ENCODE measurements around the gene FCRL6. TPM values are rescaled to one million over a fixed set of nuclear protein-coding genes. Genes with fewer than 3 reads are reported as not detected.

The FCRL6 gene
- total and polyA plus RNA-seq, 2 donors from 2014 or later: 0.45 to 1.4 TPM

GRCh38 chr1:159839116-159839849 lies 37.1 kb downstream of the FCRL6 start:
- intact Hi-C loops (cut with DNase I): no loop called here
- Histone ChIP-seq H3K4me3 (ENCODE audit: low read length in 3 of 3) (no peak overlapping the region), H3K27ac (ENCODE audit: low read depth in 2 of 2, low read length in 2 of 2) (no peak overlapping the region), H3K27me3 (ENCODE audit: control insufficient read depth, insufficient read depth, low read length) (no peaks in the 10 kb centered on the region), H3K9ac (ENCODE audit: low read length in 3 of 3) (no peak overlapping the region), H3K36me3 (ENCODE audit: control insufficient read depth in 2 of 3, insufficient read depth in 3 of 3, low read length in 3 of 3) (no peaks in the 10 kb centered on the region), H3K4me1 (ENCODE audit: control insufficient read depth in 2 of 3, insufficient read depth in 2 of 3, low read depth in 1 of 3, low read length in 3 of 3) (peaks cover 0 to 2% (median 2%) of the 10 kb centered on the region in 3 donors), H3K9me3 (ENCODE audit: control insufficient read depth in 2 of 3, insufficient read depth in 1 of 3, low read length in 3 of 3) (no peaks in the 10 kb centered on the region)
- no peak for DNase-seq
- no peak for TF ChIP-seq CTCF (IDR thresholded peaks at IDR 0.05; ENCODE audit: borderline replicate concordance, extremely low read depth, insufficient read depth)
- FAIRE-seq: no peak

GRCh38 chr1:159841749-159842148 lies 39.6 kb downstream of the FCRL6 start:
- Histone ChIP-seq H3K9ac (ENCODE audit: low read length in 3 of 3) (no peak overlapping the region), H3K27ac (ENCODE audit: low read depth in 2 of 2, low read length in 2 of 2) (no peak overlapping the region), H3K27me3 (ENCODE audit: control insufficient read depth, insufficient read depth, low read length) (no peaks in the 10 kb centered on the region), H3K9me3 (ENCODE audit: control insufficient read depth in 2 of 3, insufficient read depth in 1 of 3, low read length in 3 of 3) (no peaks in the 10 kb centered on the region), H3K4me1 (ENCODE audit: control insufficient read depth in 2 of 3, insufficient read depth in 2 of 3, low read depth in 1 of 3, low read length in 3 of 3) (peaks cover 0 to 2% (median 2%) of the 10 kb centered on the region in 3 donors), H3K36me3 (ENCODE audit: control insufficient read depth in 2 of 3, insufficient read depth in 3 of 3, low read length in 3 of 3) (no peaks in the 10 kb centered on the region), H3K4me3 (ENCODE audit: low read length in 3 of 3) (no peak overlapping the region)
- no peak for FAIRE-seq
- TF ChIP-seq CTCF (IDR thresholded peaks at IDR 0.05; ENCODE audit: borderline replicate concordance, extremely low read depth, insufficient read depth): no peak
- intact Hi-C loops (cut with DNase I): no loop called here
- peak in 2 of 5 donors; percentile 40 to 72 for DNase-seq

GRCh38 chr1:159843459-159843858 lies 41.3 kb downstream of the FCRL6 start:
- H3K4me1 ChIP-seq (ENCODE audit: control insufficient read depth in 2 of 3, insufficient read depth in 2 of 3, low read depth in 1 of 3, low read length in 3 of 3): peaks cover 0 to 2% (median 2%) of the 10 kb centered on the region in 3 donors
- intact Hi-C loops (cut with DNase I): no loop called here
- no peak for TF ChIP-seq CTCF (IDR thresholded peaks at IDR 0.05; ENCODE audit: borderline replicate concordance, extremely low read depth, insufficient read depth)
- H3K9me3 ChIP-seq (ENCODE audit: control insufficient read depth in 2 of 3, insufficient read depth in 1 of 3, low read length in 3 of 3): no peaks in the 10 kb centered on the region
- FAIRE-seq (no peak), DNase-seq (no peak)
- no peaks in the 10 kb centered on the region for H3K27me3 ChIP-seq (ENCODE audit: control insufficient read depth, insufficient read depth, low read length)
- no peak overlapping the region for H3K27ac ChIP-seq (ENCODE audit: low read depth in 2 of 2, low read length in 2 of 2)
- H3K4me3 ChIP-seq (ENCODE audit: low read length in 3 of 3): no peak overlapping the region
- no peak overlapping the region for H3K9ac ChIP-seq (ENCODE audit: low read length in 3 of 3)
- H3K36me3 ChIP-seq (ENCODE audit: control insufficient read depth in 2 of 3, insufficient read depth in 3 of 3, low read length in 3 of 3): no peaks in the 10 kb centered on the region
